Fibroblast of mammary gland (primary cell): ENCODE results near the gene PLCG2.

Experiments
- DNase-seq: peaks from one replicate; pipeline ENCODE4 v3.0.0-alpha.2; 2010; ENCODE audit warnings: low read depth
- H3K4me3 ChIP-seq: 2 replicates; pipeline ENCODE4 v1.5.1; 2011; ENCODE audit warnings: low read depth, mild to moderate bottlenecking, low read length, moderate library complexity; ENCODE audit not compliant: control insufficient read depth
- TF ChIP-seq, protein P1 (sequence below): conservative IDR thresholded peaks from 2 replicates; pipeline ENCODE4 v1.5.1; 2011; ENCODE audit warnings: low read depth, low read length, inconsistent platforms; ENCODE audit not compliant: control insufficient read depth, insufficient read depth

The PLCG2 gene

GRCh38 chr16:81880816-81881215 is 101.7 kb downstream of the PLCG2 start:
- no peak overlapping the region for H3K4me3 ChIP-seq
- no peak for DNase-seq
- TF ChIP-seq, protein P1, sequence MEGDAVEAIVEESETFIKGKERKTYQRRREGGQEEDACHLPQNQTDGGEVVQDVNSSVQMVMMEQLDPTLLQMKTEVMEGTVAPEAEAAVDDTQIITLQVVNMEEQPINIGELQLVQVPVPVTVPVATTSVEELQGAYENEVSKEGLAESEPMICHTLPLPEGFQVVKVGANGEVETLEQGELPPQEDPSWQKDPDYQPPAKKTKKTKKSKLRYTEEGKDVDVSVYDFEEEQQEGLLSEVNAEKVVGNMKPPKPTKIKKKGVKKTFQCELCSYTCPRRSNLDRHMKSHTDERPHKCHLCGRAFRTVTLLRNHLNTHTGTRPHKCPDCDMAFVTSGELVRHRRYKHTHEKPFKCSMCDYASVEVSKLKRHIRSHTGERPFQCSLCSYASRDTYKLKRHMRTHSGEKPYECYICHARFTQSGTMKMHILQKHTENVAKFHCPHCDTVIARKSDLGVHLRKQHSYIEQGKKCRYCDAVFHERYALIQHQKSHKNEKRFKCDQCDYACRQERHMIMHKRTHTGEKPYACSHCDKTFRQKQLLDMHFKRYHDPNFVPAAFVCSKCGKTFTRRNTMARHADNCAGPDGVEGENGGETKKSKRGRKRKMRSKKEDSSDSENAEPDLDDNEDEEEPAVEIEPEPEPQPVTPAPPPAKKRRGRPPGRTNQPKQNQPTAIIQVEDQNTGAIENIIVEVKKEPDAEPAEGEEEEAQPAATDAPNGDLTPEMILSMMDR = no peak

- TF ChIP-seq, protein P1 = no peak
- H3K4me3 ChIP-seq = no peak overlapping the region
- DNase-seq = no peak
Measured at GRCh38 chr16:81881228-81881627, 102.1 kb downstream of the PLCG2 start.

DNA sequence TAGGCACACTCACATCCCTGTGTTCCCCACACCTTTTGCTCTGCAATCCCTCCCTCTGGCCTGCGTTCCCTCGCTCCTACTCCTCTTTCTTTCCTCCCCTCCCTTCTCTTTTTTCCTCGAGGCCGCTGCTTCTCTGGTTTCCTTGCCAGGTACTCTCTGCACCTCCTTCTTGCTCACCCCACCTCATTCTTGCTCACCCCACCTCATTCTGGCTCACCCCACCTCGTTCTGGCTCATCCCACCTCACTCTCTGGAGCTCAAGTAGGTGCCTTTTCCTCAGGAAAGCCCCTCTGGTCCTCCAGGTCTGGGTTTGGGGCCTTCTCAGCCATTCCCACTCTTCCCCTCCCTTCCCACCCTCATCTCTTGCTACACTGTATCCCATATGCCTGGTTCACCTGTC is 103.5 kb downstream of the PLCG2 start:
- no peak for DNase-seq
- no peak overlapping the region for H3K4me3 ChIP-seq
- TF ChIP-seq, protein P1 = no peak

GRCh38 chr16:81883235-81883634 is 104.1 kb downstream of the PLCG2 start:
- TF ChIP-seq, protein P1 = no peak
- H3K4me3 ChIP-seq = no peak overlapping the region

DNA sequence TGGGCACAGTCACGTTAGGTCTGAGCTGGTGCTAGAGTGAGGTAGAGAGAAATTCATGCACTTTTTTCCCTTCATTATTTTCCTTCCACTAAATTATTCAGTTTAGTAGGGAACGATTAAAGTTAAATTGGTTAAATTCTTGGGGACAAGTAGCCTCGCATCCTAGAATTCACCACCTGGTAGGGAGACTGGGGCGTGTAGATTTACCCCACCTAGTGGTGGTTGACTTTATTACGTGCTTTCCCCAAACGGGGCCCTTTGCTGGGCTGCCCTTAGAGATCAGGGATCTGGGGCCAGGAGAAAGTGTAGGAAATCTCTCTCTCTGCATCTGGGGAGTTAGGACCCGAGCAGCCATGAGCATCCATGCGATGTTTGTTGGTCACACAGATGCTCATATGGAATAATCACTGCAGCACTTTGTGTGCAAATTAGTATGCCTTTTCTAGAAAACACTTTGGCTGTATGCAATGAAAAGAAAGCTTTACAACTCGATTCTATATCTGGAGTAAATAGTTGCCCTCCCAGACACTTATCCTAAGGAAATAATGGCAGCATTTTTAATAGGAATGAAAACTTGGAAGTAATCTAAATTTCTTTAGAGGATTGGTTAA is 107.0 kb downstream of the PLCG2 start:
- TF ChIP-seq, protein P1 = peak; percentile 73
- peak; percentile 29 for DNase-seq
- H3K4me3 ChIP-seq = no peak overlapping the region

More at GRCh38 chr16:81883235-81883634, 104.1 kb downstream of the PLCG2 start:
- no peak for DNase-seq

DNA sequence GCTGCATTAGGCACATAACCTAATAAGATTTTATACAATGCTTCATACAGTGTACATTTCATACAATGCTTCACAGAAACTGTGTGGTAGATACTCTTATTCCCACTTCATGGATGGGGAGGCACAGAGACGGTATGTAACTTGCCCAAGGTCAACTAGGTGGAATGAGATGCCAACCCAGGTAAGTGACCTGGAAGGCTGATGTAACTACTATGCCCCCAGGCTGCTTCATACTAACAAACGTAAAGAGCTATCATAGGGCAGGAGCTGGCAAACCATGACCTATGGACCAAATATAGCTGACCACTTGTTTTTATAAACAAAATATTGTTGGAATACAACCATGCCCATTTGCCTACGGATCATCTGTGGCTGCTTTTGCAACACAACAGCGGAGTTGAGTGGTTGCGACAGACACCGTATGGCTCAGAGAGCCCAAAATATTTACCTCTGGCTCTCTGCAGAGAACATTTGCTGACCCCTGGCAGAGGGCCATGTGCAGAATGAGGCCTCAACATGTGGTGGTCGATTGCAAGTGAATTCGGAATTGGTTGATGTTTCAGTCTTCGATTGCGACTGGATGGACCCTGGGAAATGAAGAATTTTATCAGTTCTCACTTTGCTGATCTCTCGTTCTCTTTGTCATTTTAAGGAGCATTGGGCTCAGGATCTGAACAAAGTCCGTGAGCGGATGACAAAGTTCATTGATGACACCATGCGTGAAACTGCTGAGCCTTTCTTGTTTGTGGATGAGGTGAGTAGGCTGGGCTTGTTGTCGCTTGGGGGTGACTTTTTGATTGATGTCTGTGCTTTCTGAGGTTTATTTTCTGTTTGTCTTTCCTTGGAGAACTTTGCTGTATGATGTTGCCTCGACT is 109.7 kb downstream of the PLCG2 start:
- TF ChIP-seq, protein P1 = no peak
- no peak overlapping the region for H3K4me3 ChIP-seq
- DNase-seq = no peak
